IPS-11a (cell line): ENCODE results near the gene SLMAP.

Experiments
- H3K4me3 ChIP-seq: one replicate; pipeline ENCODE4 v1.5.1; 2013; ENCODE audit warnings: low read depth, low read length, control low read depth

SLMAP gene

DNA sequence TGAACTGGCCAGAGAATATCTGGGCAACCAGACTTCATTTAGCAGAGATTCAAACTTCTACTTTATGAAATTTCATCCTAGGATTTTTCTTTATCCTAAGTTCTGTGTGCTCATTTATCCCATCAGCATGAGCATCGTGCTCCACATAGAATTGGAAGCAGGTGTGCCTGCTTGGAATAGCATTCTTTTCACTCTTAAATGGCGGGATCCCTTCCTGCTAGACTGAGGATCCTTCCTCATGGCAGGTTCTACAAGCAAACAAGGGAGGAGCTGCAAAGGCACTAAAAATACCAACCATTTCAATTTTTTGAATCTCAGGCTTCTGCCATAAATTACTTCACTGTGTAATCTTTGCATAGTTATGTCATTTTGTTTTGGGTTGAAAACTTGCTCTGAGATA, 177.5 kb downstream of the SLMAP start:
- H3K4me3 ChIP-seq = no peak overlapping the region

DNA sequence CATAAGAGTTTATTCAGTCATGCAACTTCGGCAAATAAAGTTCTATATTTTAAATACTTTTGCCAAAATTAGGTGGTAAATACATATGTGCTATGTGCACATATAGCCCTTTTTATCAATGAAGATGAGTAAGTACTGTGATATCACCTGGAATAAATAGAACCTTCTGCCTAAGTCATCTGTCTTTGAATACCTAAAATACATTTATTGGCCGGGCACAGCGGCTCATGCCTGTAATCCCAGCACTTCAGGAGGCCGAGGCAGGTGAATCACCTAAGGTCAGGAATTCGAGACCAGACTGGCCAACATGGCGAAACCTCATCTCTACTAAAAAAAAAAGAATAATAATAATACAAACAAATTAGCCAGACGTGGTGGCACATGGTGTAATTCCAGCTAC, 178.3 kb downstream of the SLMAP start:
- no peak overlapping the region for H3K4me3 ChIP-seq

DNA sequence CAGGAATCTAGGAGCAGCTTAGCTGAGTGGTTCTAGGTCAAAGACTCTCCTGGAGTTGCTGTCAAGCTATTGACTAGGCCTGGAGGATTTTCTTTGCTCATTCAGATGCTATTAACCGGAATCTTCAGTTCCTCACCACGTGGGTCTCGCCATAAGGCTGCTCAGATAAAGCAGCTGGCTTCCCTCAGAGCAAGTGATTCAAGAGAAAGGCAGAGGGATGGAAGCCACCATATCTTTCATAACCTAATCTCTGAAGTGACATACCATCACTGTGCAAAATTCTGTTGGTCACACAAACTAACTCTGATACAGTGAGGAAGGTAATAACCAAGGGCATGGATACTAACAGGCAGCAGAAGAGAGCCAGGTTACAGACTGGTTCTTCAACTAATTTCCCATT, 179.4 kb downstream of the SLMAP start:
- no peak overlapping the region for H3K4me3 ChIP-seq

DNA sequence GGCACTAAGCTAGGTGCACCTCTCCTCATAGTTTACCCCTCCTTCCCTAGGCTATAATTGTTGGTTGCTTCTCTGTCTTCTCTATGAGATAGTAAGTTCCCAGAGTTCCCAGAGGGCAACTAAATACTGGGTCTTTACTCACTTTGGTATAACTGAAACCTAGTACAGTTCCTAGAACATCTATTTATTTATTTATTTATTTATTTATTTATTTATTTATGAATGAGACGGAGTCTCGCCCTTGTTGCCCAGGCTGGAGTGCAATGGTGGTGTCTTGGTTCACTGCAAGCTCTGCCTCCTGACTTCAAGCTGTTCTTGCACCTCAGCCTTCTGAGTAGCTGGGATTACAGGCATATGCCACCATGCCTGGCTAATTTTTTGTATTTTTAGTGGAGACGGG, 181.0 kb downstream of the SLMAP start:
- H3K4me3 ChIP-seq = no peak overlapping the region

DNA sequence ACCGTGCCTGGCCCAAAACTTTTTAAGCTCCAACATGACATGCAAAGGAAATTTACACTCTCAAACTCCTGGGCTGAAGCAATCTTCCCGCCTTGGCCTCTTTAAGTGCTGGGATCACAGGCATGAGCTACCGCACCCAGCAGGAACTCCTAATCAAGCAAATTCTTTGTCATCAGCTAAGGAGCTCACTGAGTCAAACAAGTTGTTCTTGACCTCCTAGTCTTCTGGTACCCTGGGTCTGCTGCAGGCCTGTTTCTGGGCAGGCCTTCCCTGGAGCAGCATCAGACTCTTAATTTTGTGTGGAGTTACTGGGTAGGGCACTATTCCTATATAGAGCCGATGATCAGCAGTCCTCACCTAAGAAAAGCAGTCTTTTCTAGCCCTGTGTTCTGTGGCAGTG, 183.7 kb downstream of the SLMAP start:
- H3K4me3 ChIP-seq = no peak overlapping the region

DNA sequence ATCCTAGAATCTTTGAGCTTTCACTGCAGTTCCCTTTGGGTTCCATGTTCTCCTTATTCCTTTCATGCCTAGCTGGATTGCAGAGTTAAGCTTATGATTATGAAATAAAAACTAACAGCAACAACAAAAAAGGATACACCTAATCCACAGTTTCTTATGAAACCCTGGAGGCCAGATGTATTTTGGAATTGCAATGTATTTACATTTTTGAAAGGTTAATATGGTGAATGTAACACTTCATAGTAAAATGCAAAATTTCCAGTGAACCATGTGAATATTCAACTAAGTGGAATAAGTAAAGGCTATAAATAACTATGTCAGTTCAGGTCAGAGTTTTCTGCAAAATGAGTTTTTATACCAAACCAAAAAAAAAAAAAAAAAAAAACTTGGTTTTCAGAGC, 186.3 kb downstream of the SLMAP start:
- no peak overlapping the region for H3K4me3 ChIP-seq

DNA sequence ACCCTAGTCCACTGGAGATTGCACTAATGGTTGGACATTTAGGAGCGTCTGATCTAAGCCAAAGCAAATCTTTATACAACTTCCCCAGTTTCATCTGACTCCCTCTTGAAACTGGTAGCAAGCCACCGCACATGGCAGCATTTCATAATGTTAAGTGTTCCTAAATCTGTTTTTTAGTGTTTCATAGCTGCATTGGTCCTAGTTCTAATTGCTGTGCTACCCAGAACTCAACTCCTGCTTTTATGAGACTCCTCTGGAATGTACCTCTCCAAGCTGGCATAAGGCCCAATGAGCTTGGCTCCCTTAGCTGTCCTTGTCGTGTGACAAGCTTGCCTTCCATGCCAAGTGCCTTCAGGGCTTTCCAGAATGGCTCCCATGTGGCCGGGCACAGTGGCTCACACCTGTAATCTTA, 186.8 kb downstream of the SLMAP start:
- no peak overlapping the region for H3K4me3 ChIP-seq

DNA sequence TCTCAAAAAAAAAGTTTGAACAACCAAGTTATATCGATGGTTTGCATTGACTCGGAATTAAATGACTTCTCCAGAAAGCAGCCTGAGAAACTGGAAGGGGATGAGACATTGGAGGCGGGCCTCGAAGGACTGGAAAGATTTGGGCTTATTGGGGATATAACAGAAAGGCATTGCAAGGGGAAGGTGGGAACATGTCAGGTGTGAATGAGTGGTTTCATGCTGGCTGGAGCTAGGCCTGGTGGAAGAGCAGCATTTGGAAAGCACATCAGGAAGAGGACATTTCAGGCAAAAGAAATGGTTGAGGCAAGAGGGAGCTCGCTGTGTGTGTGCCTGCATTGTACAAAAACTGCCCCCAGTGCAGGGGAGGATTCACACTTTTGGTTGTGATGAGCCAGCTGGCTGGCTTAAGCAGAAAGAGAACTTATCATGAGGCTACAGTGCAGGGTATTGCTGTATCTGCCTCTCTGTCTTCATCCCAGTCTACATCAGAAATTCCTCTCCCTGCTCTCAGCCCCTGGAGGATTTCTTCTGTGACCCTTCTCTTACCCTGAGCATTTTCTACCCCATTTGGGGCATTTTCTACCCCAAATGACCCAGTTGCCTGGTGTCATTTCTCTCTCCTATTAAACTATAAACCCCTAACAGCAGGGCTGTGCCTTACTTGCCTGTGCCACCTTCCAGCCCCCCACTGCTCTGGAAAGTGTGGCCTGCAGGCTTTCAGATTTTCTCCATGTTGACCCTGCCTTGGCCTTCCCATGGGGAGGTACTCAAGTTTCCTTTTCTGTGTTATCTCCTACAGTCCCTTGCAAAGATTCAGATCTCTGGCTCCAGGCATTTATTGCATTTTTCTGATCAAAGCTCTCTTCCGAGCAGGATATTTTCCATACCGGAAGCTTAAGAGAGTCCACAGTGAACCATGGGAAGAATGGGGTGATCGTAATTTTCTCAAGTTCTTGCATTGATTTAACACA, 187.7 kb downstream of the SLMAP start:
- H3K4me3 ChIP-seq = no peak overlapping the region

DNA sequence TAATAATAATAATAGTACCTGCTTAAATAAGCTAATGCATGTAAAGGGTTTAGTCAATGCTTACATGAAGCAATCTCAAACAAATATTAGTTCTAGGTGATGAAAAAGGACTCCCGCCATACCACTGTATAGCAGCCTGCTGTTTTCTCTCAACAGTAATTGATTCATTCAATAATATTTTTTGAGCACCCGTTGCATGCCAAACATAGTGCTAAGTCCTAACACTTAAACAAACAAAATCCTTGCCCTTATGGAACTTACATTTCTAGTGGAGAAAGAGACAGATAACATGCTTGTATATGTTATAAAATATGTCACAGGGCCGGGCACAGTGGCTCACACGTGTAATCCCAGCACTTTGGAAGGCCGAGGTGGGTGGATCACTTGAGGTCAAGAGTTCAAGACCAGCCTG, 190.9 kb downstream of the SLMAP start:
- no peak overlapping the region for H3K4me3 ChIP-seq

DNA sequence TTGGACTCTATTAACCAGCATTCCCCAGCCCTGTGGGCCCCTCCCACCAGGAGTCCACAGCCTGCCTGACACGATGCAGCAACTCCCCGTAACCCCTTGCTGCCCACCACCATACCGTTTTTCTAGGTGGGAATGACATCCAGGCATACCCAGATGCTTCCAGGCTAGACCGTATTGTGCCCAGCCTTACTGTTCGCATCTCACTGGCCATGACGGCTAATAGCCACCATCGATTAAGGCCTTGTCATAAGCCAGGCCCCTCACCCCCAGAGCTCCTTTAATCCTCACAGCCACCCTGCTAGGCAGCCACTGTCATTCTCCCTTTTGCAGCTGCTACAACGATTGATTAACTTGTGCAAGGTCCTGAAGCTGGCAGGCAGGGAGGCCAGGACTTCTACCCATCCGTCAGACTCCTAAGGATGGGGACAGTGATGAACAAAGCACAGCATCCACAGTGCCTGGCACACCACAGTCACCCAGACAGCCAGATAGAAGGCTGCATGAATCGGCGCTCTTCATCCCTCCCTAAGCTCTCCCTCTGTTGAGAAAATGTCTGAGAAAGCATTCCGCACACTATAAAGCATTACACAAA, 192.1 kb downstream of the SLMAP start:
- no peak overlapping the region for H3K4me3 ChIP-seq

DNA sequence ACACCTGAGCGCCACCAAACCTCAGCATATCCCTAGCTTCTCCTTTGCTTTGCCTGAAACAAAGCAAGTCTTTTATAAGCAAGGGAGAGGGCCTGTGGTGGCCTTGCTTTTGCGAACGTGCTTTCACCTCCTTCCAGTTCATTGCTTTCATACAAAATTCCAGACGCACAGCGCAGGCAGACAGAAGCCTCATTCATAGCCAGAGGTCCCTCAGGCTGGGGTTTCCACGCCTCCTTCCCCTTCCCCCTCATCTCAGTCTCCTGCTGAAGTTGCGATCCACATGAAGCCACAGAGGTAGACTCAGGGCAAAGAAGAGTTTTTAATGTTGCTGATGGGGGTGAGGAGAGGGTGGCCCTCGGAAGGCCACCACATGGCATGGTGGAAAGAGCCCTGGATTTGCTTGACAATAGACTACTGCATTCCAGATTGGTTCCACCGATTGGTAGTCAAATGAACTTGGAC, 192.7 kb downstream of the SLMAP start:
- H3K4me3 ChIP-seq = no peak overlapping the region

DNA sequence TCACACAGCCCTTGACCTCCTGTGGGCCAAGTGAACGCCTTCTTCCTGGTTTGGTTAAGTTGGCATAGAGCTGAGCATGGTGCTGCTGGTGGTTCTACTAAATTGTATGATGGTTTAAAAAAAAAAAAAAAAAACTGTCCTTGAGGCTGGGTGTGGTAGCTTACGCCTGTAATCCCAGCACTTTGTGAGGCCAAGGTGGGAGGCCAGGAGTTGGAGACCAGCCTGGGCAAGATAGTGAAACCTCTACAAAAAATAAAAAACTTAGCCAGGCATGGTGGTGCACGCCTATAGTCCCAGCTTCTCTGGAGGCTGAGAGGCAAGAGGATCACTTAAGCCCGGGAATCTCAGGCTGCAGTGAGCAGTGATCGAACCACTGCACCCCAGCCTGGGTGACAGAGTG, 193.2 kb downstream of the SLMAP start:
- H3K4me3 ChIP-seq = no peak overlapping the region

DNA sequence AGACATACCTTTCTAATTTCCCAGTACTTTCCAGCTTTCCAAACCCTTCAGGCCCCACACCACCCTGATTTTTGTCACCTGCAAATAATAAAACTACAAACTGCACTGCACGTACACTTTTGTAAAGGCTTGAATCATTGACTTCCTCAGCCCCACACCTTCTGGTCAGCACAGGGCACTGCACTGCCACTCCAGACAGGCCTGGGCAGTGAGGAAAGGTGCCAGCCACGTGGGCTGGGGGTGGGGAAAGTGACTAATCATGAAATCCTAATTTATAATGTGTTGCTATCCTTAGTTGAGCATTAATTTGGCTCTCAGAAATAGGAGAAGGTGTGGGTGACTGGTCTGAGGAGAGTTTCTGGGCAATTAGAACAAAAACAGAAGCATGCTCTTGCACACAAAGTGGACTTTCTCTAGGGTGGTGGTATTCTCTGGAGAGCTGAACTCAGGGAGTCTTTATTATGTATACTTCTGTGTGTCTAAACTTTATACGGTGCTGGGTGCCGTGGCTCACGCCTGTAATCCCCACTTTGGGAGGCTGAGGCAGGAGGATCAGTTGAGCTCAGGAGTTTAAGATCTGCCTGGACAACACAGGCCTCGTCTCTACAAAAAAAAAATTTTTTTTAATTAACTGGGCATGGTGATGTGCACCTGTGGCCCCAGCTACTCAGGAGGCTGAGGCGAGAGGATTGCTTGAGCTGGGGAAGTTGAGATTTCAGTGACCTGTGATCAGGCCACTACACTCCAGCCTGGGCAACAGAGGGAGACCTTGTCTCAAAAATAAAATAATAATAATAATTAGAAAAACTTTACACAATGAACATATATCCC, 193.9 kb downstream of the SLMAP start:
- H3K4me3 ChIP-seq = no peak overlapping the region

DNA sequence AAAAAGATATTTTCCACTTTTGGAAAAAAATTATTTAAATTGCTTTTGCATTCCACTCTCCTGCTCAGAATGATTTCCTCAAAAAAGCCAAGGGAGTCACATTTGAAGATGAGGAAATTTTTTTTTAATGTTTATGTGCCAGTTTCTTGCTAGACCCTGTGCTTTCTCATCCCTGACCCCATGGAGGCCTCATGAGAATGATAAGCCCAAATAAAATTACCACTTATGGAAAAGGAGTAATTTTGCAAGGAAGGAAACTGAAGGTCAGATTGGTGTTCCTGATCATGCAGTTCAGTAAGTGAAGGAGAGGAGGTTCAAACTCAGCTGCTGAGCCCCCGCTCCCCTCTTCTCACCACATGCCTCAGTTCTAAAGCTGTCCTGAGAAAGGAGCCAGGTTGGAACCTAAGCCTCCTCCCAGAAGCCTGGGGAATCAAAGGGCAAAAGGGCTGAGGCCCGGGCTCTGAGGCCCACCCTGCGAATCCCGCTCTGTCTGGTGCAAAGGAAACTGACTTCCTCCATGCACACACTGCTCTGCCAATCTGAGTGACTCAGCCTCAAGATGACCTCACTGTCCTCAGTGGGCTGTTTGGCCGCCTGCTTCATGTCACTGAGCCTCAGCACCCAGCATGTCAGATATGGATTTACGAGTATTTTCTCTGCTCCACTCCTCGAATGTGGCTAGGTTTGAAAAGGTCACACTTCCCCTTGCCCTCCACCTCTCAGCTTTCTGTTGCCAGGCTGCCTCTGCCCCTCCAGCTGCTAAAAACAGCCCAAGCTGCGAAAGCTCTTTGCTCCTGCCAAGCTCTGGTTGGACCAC, 195.2 kb downstream of the SLMAP start:
- no peak overlapping the region for H3K4me3 ChIP-seq

DNA sequence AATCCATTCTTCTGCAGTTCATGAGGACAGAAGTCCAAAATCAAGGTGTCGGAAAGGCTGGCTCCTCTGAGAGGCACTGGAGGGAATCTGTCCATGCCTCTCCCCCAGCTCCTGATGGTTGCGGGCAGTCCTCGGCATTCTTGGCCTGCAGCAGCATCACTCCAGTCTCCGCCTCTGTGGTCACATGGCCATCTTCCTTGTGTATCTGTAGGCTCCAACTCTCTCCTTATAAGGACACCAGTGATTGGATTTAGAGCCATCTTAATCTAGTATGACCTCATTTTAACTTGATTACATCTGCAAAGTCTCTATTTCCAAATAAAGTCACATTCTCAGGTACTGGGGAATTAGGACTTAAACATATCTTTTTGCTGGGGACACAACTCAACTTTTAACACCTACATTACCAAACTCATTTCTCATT, 196.1 kb downstream of the SLMAP start:
- H3K4me3 ChIP-seq = no peak overlapping the region

DNA sequence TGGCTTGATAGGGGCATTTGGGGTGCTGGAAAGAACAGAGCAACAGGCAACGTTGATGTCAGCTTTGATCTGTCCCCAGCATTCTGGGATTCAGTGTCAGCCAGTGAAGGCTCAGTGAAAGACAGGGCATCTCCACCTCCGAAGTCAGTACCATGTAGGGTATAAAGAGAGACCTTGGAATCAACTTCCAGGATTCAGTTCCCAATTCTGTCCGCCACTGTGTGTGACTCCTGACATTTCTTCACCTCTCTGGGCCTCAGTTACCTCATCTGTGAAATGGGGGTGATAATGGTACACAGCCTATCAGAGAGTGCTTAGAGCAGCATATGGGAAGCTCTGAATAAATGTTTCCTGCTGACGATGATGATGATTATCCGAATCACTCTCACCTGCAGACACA, 196.5 kb downstream of the SLMAP start:
- H3K4me3 ChIP-seq = no peak overlapping the region

DNA sequence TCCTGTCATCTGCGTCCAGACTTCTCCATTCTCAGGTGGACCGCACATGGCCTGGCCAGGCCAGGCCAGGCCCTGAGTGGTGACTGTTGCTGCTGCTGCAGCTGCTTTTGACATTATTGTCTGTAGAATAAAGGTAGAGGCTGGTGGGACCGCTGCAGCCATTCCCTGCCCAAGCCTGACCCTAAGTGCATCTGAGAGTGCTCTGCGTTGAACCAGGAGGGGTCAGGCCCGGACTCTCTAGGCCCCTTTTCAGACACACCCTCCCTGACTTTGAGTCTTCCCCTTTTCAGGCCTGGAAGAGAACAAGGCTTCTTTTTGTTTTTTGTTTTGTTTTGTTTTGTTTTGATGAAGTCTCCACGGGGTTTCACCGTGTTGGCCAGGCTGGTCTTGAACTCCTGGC, 197.5 kb downstream of the SLMAP start:
- no peak overlapping the region for H3K4me3 ChIP-seq

DNA sequence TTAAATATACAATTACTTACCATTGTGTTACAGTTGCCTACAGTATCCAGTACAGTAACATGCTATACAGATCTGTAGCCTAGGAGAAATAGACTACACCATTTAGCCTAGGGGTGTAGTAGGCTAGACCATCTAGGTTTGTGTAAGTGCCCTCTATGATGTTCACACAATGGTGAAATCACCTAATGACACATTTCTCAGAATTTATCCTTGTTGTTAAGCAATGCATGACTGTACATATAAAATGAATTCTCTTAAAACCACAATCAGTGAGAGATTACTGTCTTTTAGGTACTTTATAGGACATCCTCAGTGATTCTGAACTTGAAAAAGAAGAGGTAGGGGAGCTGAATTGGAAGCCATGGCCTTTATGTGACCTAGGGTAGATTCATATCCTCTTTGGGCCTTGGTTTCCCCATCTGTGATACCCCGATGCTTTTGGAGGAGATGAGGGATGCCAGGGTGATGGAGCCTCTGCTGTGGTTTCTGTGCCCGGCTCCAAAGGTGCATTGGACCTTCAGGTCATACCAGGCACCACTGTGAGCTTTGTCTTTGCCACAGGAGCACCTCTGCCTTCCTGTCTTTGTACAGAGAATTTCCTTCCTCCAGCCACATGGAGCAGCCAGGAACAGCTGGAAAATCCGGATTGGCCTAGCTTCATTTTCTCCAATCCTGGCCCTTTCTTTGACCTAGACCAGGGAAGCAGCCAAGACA, 200.2 kb downstream of the SLMAP start:
- no peak overlapping the region for H3K4me3 ChIP-seq

DNA sequence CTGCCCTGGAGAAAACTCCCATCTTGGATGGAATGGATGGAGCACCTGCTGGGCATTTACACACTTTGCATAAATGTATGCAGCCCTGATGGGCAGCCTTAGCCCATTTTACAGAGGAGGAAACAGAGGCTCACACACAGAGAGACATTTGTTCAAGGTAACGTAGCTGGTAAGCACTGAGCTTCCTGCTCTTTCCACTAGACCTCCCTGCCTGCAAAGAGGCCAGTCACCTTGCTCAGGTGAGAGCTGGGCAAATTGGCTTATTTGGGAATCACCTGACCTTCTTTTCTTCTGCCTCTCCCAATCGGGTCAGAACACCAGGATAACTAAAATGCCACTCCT, 200.7 kb downstream of the SLMAP start:
- no peak overlapping the region for H3K4me3 ChIP-seq

DNA sequence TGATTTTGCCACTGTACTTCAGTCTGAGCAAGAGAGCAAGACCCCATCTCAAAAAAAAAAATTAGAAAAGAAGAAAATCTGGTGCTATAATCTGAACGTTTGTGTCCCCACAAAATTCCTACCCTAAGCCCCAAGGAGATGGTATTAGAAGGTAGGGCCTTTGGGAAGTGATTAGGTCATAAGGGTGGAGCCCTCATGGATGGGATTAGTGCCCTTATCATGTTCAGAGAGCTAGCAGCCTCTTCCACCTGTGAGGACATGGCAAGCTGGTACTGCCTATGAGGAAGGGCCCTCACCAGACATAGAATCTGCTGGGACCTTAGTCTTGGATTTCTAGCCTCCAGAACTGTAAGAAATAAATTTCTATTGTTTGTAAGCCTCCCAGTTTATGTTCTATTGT, 201.7 kb downstream of the SLMAP start:
- H3K4me3 ChIP-seq = no peak overlapping the region
